Keratinocyte (primary cell): ENCODE results near the gene LMBR1.

ENCODE experiments used
- EZH2 ChIP-seq: IDR thresholded peaks from one replicate; pipeline ENCODE4 v1.6.1; 2012; ENCODE audit warnings: inconsistent platforms, mild to moderate bottlenecking, low read length, moderate library complexity
- TF ChIP-seq, protein P1 (sequence below), 3 experiments: IDR thresholded peaks in 1 of 3; conservative IDR thresholded peaks in 1 of 3; optimal IDR thresholded peaks in 1 of 3; 2 replicates in 2 of 3; 3 replicates in 1 of 3; pipeline versions ENCODE3 to v1.5.1; 2011; ENCODE audit warnings: low read length in 3 of 3, mild to moderate bottlenecking in 3 of 3, moderate library complexity in 2 of 3, control low read depth in 1 of 3, inconsistent platforms in 1 of 3; ENCODE audit not compliant: insufficient read depth in 2 of 3; ENCODE audit errors: extremely low read depth in 1 of 3

DNA sequence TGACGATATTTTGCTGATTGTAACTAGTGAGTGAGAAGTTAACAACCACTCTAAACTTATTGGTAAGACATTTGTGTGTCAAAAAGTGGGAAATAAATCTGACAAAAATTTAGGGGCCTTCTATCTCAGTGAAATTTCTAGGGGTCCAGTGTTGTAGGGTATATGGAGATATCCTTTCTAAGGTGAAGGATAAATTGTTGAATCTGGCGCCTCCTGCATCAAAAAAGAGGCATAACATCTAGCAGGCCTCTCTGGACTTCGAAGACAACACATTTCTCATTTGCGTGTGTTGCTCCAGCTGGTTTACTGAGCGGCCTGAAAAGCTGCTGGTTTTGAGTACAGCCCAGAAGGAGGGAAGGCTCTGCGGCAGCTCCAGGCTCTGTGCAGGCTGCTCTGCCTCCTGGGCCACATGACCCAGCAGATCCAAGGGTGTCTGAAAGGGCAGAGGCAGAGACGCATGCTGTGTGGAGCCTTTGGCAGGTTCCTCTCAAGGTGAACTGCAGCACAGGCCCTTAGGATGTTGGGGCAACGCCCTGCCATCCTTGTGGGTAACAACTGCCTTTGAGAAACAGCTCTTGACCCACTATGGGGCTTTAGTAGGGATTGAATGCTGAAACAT is 72.4 kb downstream of the LMBR1 start:
- TF ChIP-seq, protein P1, sequence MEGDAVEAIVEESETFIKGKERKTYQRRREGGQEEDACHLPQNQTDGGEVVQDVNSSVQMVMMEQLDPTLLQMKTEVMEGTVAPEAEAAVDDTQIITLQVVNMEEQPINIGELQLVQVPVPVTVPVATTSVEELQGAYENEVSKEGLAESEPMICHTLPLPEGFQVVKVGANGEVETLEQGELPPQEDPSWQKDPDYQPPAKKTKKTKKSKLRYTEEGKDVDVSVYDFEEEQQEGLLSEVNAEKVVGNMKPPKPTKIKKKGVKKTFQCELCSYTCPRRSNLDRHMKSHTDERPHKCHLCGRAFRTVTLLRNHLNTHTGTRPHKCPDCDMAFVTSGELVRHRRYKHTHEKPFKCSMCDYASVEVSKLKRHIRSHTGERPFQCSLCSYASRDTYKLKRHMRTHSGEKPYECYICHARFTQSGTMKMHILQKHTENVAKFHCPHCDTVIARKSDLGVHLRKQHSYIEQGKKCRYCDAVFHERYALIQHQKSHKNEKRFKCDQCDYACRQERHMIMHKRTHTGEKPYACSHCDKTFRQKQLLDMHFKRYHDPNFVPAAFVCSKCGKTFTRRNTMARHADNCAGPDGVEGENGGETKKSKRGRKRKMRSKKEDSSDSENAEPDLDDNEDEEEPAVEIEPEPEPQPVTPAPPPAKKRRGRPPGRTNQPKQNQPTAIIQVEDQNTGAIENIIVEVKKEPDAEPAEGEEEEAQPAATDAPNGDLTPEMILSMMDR (optimal IDR thresholded peaks at IDR 0.05 in 1 of 3, IDR thresholded peaks at IDR 0.05 in 1 of 3, conservative IDR thresholded peaks at IDR 0.05 in 1 of 3; ENCODE audit: extremely low read depth in 1 of 3, insufficient read depth in 2 of 3, low read length in 3 of 3) = peak; percentile 22 to 34 (median 22)
- no peak for TF ChIP-seq EZH2
